ACC112 (cell line): ENCODE results near the gene FBXW4.

ENCODE experiments used
- H2AFZ ChIP-seq: fragments of 200-600 bp; sonication (generic); one replicate; pipeline ENCODE4 v1.6.0; 2017; ENCODE audit warnings: antibody characterized with exemption, low read length; ENCODE audit not compliant: unreplicated experiment
- H3K27ac ChIP-seq: fragments of 200-600 bp; sonication (generic); 2 replicates; pipeline ENCODE4 v1.5.1; 2014; ENCODE audit warnings: low read depth, mild to moderate bottlenecking, antibody characterized with exemption, low read length, moderate library complexity
- H3K27me3 ChIP-seq: fragments of 200-600 bp; sonication (generic); 2 replicates; pipeline ENCODE4 v1.6.1; 2014; ENCODE audit warnings: mild to moderate bottlenecking, antibody characterized with exemption, low read length, moderate library complexity, mixed read lengths; ENCODE audit not compliant: insufficient read depth
- H3K36me3 ChIP-seq: fragments of 200-600 bp; sonication (generic); 2 replicates; pipeline ENCODE4 v1.6.1; 2016; ENCODE audit warnings: mild to moderate bottlenecking, antibody characterized with exemption, low read length, moderate library complexity, mixed read lengths; ENCODE audit not compliant: insufficient read depth
- H3K4me1 ChIP-seq: fragments of 200-600 bp; sonication (generic); one replicate; pipeline ENCODE4 v1.6.1; 2016; ENCODE audit warnings: low read length, mixed read lengths; ENCODE audit not compliant: insufficient read depth, unreplicated experiment, control insufficient read depth
- H3K4me3 ChIP-seq: fragments of 200-600 bp; sonication (generic); 2 replicates; pipeline ENCODE4 v1.5.1; 2014; ENCODE audit warnings: mild to moderate bottlenecking, low read depth, low read length
- H3K79me2 ChIP-seq: fragments of 200-600 bp; sonication (generic); one replicate; pipeline ENCODE4 v1.6.0; 2016; ENCODE audit warnings: low read length; ENCODE audit not compliant: control insufficient read depth, unreplicated experiment, insufficient read depth

Gene FBXW4

DNA sequence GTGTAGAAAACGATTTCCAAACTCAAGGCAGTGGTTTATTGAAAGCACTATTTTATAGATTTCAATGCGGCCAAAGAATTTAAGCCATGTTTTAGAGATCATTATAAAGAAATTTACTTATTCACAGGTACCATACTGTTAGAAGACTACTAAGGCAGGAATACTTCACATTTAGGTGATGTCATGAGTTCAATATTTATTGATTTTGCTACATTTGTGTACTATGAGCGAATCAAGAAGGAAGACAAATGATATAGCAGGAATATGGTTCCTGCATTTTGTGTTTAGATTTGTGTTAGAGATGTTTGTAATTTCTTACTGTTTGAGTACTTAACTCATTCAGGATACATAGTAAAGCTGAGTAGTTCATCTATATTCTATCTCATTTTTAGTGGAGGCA is 1.7 kb upstream of the FBXW4 start:
- H3K4me3 ChIP-seq, result no peak overlapping the region
- H3K36me3 ChIP-seq, result no peaks in the 10 kb centered on the region
- H3K27me3 ChIP-seq, result no peaks in the 10 kb centered on the region
- H2AFZ ChIP-seq, result no peak overlapping the region
- H3K79me2 ChIP-seq, result peaks cover 44% of the 10 kb centered on the region
- no peak overlapping the region for H3K27ac ChIP-seq
- H3K4me1 ChIP-seq, result peaks cover 14% of the 10 kb centered on the region

DNA sequence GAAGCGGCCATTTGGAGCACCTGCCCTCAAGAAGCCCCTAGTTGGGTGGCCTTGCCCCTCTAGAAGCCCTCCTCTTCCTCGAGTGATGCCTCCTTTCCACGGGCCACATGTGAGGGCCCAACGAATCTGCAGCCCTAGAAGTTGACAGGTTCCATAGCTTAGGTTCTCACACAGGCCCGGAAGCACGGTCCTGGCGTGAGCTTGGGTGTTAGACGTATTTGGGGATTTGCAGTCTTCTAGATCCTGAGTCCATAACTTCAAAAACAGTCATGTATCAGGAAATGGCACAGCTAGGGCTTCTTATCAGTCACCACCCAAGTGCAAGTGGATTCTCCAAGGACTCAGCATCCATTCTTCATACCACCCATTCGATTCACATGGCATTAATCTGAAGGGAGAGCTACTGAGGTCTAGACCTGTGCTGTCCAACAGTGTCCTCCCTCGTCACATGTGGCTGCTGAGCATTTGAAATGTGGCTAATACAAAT is 477 bp upstream of the FBXW4 start:
- Histone ChIP-seq H3K36me3 (no peaks in the 10 kb centered on the region), H3K4me1 (peaks cover 14% of the 10 kb centered on the region), H3K27me3 (no peaks in the 10 kb centered on the region), H3K79me2 (peaks cover 56% of the 10 kb centered on the region), H3K4me3 (peak overlapping the region; percentile 89), H3K27ac (no peak overlapping the region), H2AFZ (peak overlapping the region; percentile 82)

DNA sequence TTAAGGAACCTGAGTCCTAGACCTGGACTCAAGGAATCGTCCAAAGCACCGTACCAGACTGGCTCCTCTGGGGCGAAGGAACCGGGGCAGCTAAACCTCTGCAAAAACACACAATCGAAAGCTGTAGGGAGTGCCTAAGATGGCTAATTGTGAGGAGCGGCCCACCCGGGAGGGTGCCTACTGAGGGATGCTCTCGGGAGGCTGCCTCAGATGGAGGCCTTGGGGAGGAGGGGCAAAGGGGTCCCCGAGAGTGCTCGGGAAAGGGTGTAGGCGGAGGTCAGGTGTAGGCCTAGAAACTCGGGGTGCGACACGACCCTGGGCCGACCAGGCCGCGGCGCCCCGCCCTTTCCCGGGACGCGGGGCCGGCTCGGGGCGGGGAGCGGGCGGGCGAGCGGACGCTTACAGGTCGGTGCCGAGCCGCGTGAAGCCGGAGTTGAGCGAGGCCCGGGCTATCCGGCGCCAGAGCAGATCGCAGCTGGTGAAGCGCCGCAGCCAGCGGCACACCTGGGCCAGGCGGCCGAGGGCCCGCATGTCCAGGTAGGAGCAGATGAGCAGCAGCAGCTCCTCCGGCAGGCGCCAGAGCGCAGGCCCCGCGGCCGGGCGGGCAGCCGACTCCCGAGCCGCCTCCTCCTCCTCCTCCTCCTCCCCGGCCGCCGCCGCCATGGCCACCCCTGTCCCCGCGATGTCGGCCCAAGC is 844 bp downstream of the FBXW4 start:
- H3K36me3 ChIP-seq, result no peaks in the 10 kb centered on the region
- H3K79me2 ChIP-seq, result peaks cover 65% of the 10 kb centered on the region
- H3K27ac ChIP-seq, result peak overlapping the region; percentile 73
- no peaks in the 10 kb centered on the region for H3K27me3 ChIP-seq
- H2AFZ ChIP-seq, result peak overlapping the region; percentile 82
- peak overlapping the region; percentile 89 for H3K4me3 ChIP-seq
- H3K4me1 ChIP-seq, result peaks cover 14% of the 10 kb centered on the region

DNA sequence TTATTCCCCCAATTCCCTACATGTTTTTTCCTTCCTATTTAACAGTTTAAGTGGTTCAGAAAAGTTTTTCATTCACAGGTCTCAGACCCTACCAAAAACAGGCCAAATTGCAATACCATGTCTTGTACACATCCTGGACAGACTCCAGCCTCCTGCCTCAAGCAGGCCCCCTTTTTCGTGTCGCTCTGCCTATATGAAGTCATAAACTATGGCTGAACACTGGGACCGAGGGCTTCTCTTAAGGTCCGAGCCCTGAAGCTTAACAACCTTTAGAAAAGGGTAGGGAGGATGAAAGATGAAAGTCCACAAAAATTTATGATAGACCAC is 1.4 kb downstream of the FBXW4 start:
- peak overlapping the region; percentile 89 for H3K4me3 ChIP-seq
- H3K27ac ChIP-seq, result peak overlapping the region; percentile 73
- H3K27me3 ChIP-seq, result no peaks in the 10 kb centered on the region
- no peaks in the 10 kb centered on the region for H3K36me3 ChIP-seq
- peaks cover 66% of the 10 kb centered on the region for H3K79me2 ChIP-seq
- H3K4me1 ChIP-seq, result peaks cover 14% of the 10 kb centered on the region
- H2AFZ ChIP-seq, result peak overlapping the region; percentile 82

DNA sequence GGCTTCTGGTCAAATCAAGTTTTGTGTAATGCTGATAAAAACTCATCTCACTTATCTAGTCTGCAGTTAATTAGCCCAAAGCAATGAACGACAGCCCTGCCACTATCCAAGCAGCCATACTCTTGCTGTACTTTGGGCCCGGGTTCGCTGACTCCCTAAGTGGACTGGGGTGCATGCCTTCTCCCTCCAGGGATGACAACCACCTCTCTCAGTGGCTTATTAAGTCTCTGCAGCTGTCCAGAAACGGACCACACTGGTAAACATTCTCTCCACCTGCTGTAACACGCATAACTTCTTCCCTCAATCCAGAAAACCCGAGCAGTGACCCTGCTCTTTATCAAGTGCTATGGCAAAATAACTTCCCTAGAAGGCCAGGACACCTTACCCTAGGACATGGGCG is 3.9 kb downstream of the FBXW4 start:
- no peak overlapping the region for H2AFZ ChIP-seq
- no peaks in the 10 kb centered on the region for H3K36me3 ChIP-seq
- H3K79me2 ChIP-seq, result peaks cover 74% of the 10 kb centered on the region
- peaks cover 29% of the 10 kb centered on the region for H3K4me1 ChIP-seq
- no peaks in the 10 kb centered on the region for H3K27me3 ChIP-seq
- no peak overlapping the region for H3K27ac ChIP-seq
- no peak overlapping the region for H3K4me3 ChIP-seq

DNA sequence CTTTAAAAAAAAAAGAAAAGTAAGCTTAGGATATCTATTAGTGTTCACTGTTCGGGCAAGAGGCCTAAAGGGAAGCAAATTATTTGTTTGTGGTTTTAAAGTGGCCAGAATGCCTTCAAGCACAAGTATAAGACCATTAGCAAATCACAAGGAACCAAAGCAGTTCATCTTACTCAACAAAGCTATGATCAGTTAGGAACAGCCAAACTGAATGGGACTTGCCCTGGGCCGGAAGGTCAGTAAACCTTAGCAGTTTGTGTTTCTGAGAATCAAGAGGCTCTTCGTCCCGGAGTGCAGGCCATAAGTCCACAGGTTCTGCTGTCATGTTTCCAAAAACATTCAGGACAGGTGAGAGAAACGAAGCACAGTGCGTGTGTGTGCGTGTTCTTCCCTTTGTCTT is 4.5 kb downstream of the FBXW4 start:
- Histone ChIP-seq H3K4me1 (peaks cover 28% of the 10 kb centered on the region), H3K36me3 (no peaks in the 10 kb centered on the region), H2AFZ (no peak overlapping the region), H3K27ac (no peak overlapping the region), H3K4me3 (no peak overlapping the region), H3K79me2 (peaks cover 70% of the 10 kb centered on the region), H3K27me3 (no peaks in the 10 kb centered on the region)

DNA sequence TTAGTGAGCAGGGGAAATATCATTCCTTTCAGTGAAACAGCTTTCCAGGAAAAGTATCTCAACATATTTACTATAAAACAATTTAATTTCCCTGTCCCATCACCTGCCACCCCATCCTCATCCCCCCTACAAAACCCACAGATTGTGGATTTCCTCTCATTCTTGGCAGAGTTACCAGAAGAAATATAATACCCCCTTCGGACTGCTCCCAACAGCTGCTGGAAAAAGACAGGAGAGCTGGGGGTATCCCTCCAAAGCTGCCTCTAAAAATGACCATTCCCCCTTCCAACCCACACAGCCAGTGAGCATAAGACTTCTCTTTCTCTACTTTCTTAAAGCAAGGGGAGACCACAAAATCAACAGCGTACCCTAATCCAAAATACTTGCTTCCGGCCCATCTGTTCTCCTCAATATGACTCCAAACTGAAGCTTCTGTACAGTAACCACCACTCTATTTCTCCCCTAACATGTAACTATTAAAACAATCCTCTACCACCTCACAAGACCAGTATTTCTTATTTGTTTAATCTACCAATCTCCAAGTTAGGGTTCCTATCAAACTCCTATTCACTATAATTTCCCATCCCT is 7.8 kb downstream of the FBXW4 start:
- no peaks in the 10 kb centered on the region for H3K36me3 ChIP-seq
- H3K27me3 ChIP-seq, result no peaks in the 10 kb centered on the region
- peaks cover 51% of the 10 kb centered on the region for H3K79me2 ChIP-seq
- H3K4me1 ChIP-seq, result peaks cover 30% of the 10 kb centered on the region
- H3K4me3 ChIP-seq, result no peak overlapping the region
- no peak overlapping the region for H2AFZ ChIP-seq
- H3K27ac ChIP-seq, result no peak overlapping the region

DNA sequence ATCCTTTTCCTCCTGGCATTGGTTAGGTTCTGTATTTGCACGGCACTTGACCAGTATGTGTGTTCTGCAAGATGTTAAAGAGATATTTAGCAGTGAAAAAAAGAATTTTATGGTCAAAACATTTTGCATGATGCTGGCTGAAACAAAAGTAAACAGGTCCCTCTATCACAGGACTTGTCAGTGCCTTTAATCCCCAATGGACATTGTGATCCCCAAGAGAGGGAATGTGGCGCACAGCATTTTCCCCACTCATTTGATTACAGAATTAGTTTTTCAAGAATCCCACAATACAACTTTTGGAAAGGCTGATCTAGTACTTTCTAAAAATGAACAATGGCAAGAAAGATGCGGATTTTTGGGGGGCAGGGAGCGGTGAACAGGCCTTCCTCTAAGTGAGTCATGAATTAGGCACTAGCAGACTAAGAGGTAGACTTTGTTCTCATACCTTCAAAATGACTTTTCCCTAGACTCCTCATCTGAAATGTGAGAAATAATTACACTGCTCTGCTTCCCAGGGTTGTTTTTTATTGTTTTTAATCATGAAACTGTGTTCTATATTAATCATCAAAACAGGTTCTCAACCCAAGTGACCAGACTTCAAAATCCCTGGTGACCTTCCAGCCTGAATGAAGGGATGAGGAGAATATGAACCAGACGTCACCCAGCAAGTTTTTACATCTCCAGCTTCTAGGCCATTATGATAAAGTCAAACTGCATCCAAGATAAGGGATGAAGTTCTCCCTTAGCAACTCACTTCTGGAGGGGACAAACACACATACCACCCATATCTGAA is 8.6 kb downstream of the FBXW4 start:
- peaks cover 45% of the 10 kb centered on the region for H3K79me2 ChIP-seq
- H3K27ac ChIP-seq, result no peak overlapping the region
- H3K36me3 ChIP-seq, result no peaks in the 10 kb centered on the region
- H2AFZ ChIP-seq, result no peak overlapping the region
- no peak overlapping the region for H3K4me3 ChIP-seq
- peaks cover 30% of the 10 kb centered on the region for H3K4me1 ChIP-seq
- H3K27me3 ChIP-seq, result no peaks in the 10 kb centered on the region

DNA sequence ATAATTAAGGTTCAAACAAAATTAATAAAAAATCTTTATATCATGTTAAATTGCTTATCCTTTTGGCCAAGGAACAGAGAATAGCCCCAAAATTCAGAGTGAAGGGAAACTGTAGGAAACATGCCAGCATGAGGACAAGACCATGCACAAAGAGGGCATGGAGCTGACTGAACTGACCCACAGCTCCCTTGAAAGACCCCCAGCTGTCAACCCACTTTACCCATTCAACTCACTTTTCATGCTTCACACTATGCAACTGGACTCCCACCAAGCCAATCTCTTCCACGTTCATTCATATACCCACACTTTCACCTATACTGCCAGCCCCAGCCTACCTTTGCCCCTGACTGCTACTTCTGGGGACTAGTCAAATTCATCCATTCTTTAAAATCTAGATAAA is 10.2 kb downstream of the FBXW4 start:
- Histone ChIP-seq H3K27me3 (no peaks in the 10 kb centered on the region), H3K27ac (no peak overlapping the region), H3K4me1 (peaks cover 30% of the 10 kb centered on the region), H2AFZ (no peak overlapping the region), H3K4me3 (no peak overlapping the region), H3K79me2 (peaks cover 39% of the 10 kb centered on the region), H3K36me3 (no peaks in the 10 kb centered on the region)

DNA sequence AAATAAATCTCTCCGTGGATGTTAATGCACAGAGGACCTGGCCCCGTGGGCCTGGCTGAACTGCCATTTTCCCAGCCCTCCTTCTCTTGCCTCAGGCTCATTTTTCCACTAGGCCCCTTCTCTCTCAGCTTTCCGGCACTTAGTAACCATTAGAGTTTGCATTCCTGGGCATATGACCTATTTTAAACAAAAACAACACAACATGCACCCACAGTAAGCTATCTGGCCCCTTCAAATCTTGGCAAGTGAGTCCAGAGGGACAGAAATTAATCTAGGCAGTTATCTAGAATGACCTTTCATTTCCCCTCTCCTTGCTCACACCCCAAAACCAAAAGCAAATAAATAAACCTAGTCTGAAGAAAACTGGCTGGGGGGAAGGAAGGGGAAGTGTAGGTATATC is 11.7 kb downstream of the FBXW4 start:
- H2AFZ ChIP-seq, result peak overlapping the region; percentile 64
- no peaks in the 10 kb centered on the region for H3K36me3 ChIP-seq
- peaks cover 30% of the 10 kb centered on the region for H3K4me1 ChIP-seq
- no peak overlapping the region for H3K4me3 ChIP-seq
- H3K27ac ChIP-seq, result no peak overlapping the region
- peaks cover 30% of the 10 kb centered on the region for H3K79me2 ChIP-seq
- H3K27me3 ChIP-seq, result no peaks in the 10 kb centered on the region
